Neural progenitor cell (in vitro differentiated cells): ENCODE measurements around the gene PPP2R5C. TPM values are rescaled to one million over a fixed set of nuclear protein-coding genes. Genes with fewer than 3 reads are reported as not detected.

Experiments used
- DNase-seq: peaks from one replicate; pipeline ENCODE4 v3.0.0-alpha.2; 2016; ENCODE audit warnings: low spot score
- H2AFZ ChIP-seq: fragments of 200-600 bp; sonication (generic); replicated peaks from 2 replicates; pipeline ENCODE4 v1.6.1; 2016; ENCODE audit warnings: antibody characterized with exemption
- H3F3A ChIP-seq: fragments of 200-600 bp; sonication (generic); 2 replicates; pipeline ENCODE4 v1.6.1; 2016; ENCODE audit warnings: antibody characterized with exemption, low read depth
- H3K27ac ChIP-seq: fragments of 200-600 bp; sonication (generic); 2 replicates; pipeline ENCODE4 v1.5.1; 2016; ENCODE audit warnings: mild to moderate bottlenecking
- H3K27me3 ChIP-seq: fragments of 200-600 bp; sonication (generic); 2 replicates; pipeline ENCODE4 v1.6.1; 2016; ENCODE audit warnings: mild to moderate bottlenecking, moderate library complexity
- H3K36me3 ChIP-seq: fragments of 200-600 bp; sonication (generic); 2 replicates; pipeline ENCODE4 v1.5.1; 2016
- H3K4me1 ChIP-seq: fragments of 200-600 bp; sonication (generic); 2 replicates; pipeline ENCODE4 v1.6.1; 2016; ENCODE audit warnings: mixed run types
- H3K4me2 ChIP-seq: fragments of 200-600 bp; sonication (generic); 2 replicates; pipeline ENCODE4 v1.6.1; 2016
- H3K4me3 ChIP-seq: fragments of 200-600 bp; sonication (generic); 2 replicates; pipeline ENCODE4 v1.5.1; 2016
- H3K79me2 ChIP-seq: fragments of 200-600 bp; sonication (generic); 2 replicates; pipeline ENCODE4 v1.6.1; 2016; ENCODE audit warnings: low read depth
- H3K9ac ChIP-seq: fragments of 200-600 bp; sonication (generic); 2 replicates; pipeline ENCODE4 v1.6.1; 2016
- H3K9me3 ChIP-seq: fragments of 200-600 bp; sonication (generic); 2 replicates; pipeline ENCODE4 v1.5.1; 2016; ENCODE audit warnings: low read depth
- H4K20me1 ChIP-seq: fragments of 200-600 bp; sonication (generic); 2 replicates; pipeline ENCODE4 v1.6.1; 2016; ENCODE audit warnings: low read depth
- H3K27ac Mint-ChIP-seq: 3 replicates; pipeline ENCODE4 v1.8.0; 2021; ENCODE audit warnings: mixed read lengths
- H3K27me3 Mint-ChIP-seq: 2 replicates; pipeline ENCODE4 v1.8.0; 2022; ENCODE audit warnings: low read depth, mild to moderate bottlenecking, inconsistent platforms, moderate library complexity, mixed read lengths; ENCODE audit not compliant: insufficient read depth
- H3K36me3 Mint-ChIP-seq: 3 replicates; pipeline ENCODE4 v1.8.0; 2021; ENCODE audit warnings: mixed read lengths
- H3K4me1 Mint-ChIP-seq: 3 replicates; pipeline ENCODE4 v1.8.0; 2021; ENCODE audit warnings: mixed read lengths
- H3K4me3 Mint-ChIP-seq: 3 replicates; pipeline ENCODE4 v1.8.0; 2021; ENCODE audit warnings: mild to moderate bottlenecking, moderate library complexity, mixed read lengths
- H3K9me3 Mint-ChIP-seq: 3 replicates; pipeline ENCODE4 v1.8.0; 2020; ENCODE audit warnings: mixed read lengths
- CTCF ChIP-seq: fragments of 200-600 bp; sonication (generic); IDR thresholded peaks from 2 replicates; pipeline ENCODE4 v1.5.1; 2017; ENCODE audit warnings: antibody characterized with exemption, mild to moderate bottlenecking
- EZH2 ChIP-seq: fragments of 200-600 bp; sonication (generic); IDR thresholded peaks from 2 replicates; pipeline ENCODE4 v1.6.1; 2017; ENCODE audit warnings: antibody characterized with exemption, mild to moderate bottlenecking, moderate library complexity
- EZH2phosphoT487 ChIP-seq: fragments of 200-600 bp; sonication (generic); IDR thresholded peaks from 2 replicates; pipeline ENCODE4 v1.6.1; 2017; ENCODE audit warnings: antibody characterized with exemption
- total RNA-seq: library from RNA; depleted of rRNA; stranded (reverse); fragments of >200 nt; gene quantifications from 2 replicates; pipeline ENCODE4 v1.2.3, GENCODE V29; 2015; ENCODE audit warnings: low replicate concordance

Gene PPP2R5C
- total RNA-seq, 1 donor from 2014 or later: 183 TPM

DNA sequence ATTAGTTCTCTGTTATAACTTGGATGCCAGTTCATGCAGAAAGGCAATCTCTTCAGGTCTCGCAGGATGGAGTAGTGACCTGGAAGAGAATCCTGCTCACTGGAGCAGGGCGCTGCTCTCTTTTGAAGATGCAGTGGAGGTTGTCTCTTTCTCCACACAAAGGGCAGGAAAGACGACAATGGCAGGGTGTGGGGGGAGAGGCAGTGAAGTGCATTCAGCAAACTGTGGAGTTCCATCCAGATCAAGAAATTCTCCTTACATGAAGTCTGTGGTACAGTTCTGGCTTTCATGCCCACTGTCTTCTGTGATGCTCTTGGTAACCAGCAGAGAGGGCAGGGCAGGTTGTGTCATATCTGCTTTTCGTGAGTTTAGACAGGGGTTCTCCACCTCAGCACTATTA, 6.6 kb upstream of the PPP2R5C start:
- Mint-ChIP-seq H3K27me3 (peaks cover 23% of the 10 kb centered on the region), H3K36me3 (no peaks in the 10 kb centered on the region), H3K27ac (no peak overlapping the region), H3K4me3 (no peak overlapping the region), H3K9me3 (peaks cover 9% of the 10 kb centered on the region), H3K4me1 (peaks cover 18% of the 10 kb centered on the region)
- Histone ChIP-seq H3K27ac (no peak overlapping the region), H3K27me3 (peaks cover 27% of the 10 kb centered on the region), H4K20me1 (no peaks in the 10 kb centered on the region), H3F3A (peaks cover 15% of the 10 kb centered on the region), H3K36me3 (no peaks in the 10 kb centered on the region), H3K4me2 (no peak overlapping the region), H3K9me3 (no peaks in the 10 kb centered on the region), H2AFZ (no peak overlapping the region), H3K79me2 (no peaks in the 10 kb centered on the region), H3K4me3 (no peak overlapping the region), H3K4me1 (peaks cover 14% of the 10 kb centered on the region), H3K9ac (no peak overlapping the region)
- DNase-seq: no peak
- TF ChIP-seq CTCF (no peak), EZH2phosphoT487 (no peak), EZH2 (no peak)

GRCh38 chr14:101755591-101756324, 5.8 kb upstream of the PPP2R5C start:
- Histone ChIP-seq H4K20me1 (no peaks in the 10 kb centered on the region), H3K9me3 (no peaks in the 10 kb centered on the region), H3K36me3 (no peaks in the 10 kb centered on the region), H3K79me2 (no peaks in the 10 kb centered on the region), H3K27ac (no peak overlapping the region), H3K27me3 (peaks cover 31% of the 10 kb centered on the region), H2AFZ (no peak overlapping the region), H3K4me2 (peak overlapping the region; percentile 49), H3K4me1 (peaks cover 14% of the 10 kb centered on the region), H3K9ac (no peak overlapping the region), H3K4me3 (no peak overlapping the region), H3F3A (peaks cover 18% of the 10 kb centered on the region)
- Mint-ChIP-seq H3K4me1 (peaks cover 19% of the 10 kb centered on the region), H3K9me3 (peaks cover 9% of the 10 kb centered on the region), H3K27me3 (peaks cover 21% of the 10 kb centered on the region), H3K27ac (no peak overlapping the region), H3K36me3 (no peaks in the 10 kb centered on the region), H3K4me3 (peak overlapping the region; percentile 30)
- peak; percentile 70 for DNase-seq
- no peak for TF ChIP-seq CTCF
- no peak for TF ChIP-seq EZH2phosphoT487
- no peak for TF ChIP-seq EZH2

DNA sequence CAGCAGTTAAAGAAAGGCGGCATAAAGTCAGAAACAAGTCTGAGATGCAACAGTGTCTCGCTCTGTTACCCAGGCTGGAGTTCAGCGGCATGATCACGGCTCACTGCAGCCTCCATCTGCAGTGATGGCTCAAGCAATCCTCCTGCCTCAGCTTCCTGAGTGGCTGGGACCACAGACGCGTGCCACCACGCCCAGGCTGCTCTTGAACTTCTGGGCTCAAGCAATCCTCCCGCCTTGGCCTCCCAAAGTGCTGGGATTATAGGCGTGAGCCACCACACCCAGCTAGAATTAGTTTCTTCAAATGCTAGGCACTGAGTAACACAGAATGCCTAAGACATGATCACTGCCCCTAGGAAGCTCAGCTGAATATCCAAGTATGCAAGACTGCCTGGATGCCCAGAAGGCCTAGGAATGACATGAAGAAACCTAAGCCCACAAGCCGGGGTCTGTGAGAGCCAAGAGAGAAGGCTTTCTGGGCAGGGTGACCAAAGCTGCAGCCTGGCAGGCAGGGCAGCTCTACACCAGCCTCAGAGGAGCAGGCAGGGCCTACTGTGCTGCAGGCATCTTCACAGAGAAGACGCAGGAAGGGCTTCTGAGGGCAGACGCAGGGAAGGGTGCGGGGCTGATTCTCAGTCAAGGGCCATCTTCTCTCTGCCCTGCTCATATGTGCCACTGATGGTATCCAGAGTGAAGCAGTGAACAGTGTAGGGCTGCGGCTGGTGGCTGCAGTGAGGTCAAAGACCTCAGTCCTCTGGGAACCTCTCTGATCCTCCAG, 4.3 kb upstream of the PPP2R5C start:
- Histone ChIP-seq H3K79me2 (peaks cover under 1% of the 10 kb centered on the region), H3K9me3 (no peaks in the 10 kb centered on the region), H3K27me3 (peaks cover 21% of the 10 kb centered on the region), H3K36me3 (no peaks in the 10 kb centered on the region), H4K20me1 (no peaks in the 10 kb centered on the region), H2AFZ (no peak overlapping the region), H3K27ac (no peak overlapping the region), H3K9ac (no peak overlapping the region), H3K4me2 (no peak overlapping the region), H3K4me1 (peaks cover 14% of the 10 kb centered on the region), H3K4me3 (no peak overlapping the region), H3F3A (peaks cover 25% of the 10 kb centered on the region)
- Mint-ChIP-seq H3K27me3 (peaks cover 19% of the 10 kb centered on the region), H3K4me3 (no peak overlapping the region), H3K9me3 (peaks cover 9% of the 10 kb centered on the region), H3K4me1 (peaks cover 19% of the 10 kb centered on the region), H3K36me3 (no peaks in the 10 kb centered on the region), H3K27ac (peak overlapping the region; percentile 50)
- DNase-seq: no peak
- TF ChIP-seq EZH2 (no peak), CTCF (no peak), EZH2phosphoT487 (no peak)
